ES-I3 (cell line): ENCODE data around the gene BRINP3.

Experiments
- H3K36me3 ChIP-seq: 2 replicates; pipeline ENCODE4 v1.6.1; 2013; ENCODE audit warnings: mild to moderate bottlenecking, low read length, control low read depth, moderate library complexity; ENCODE audit not compliant: insufficient read depth
- H3K4me1 ChIP-seq: 2 replicates; pipeline ENCODE4 v1.6.1; 2013; ENCODE audit warnings: mild to moderate bottlenecking, control low read depth, low read length; ENCODE audit not compliant: insufficient read depth
- H3K9ac ChIP-seq: 2 replicates; pipeline ENCODE4 v1.6.1; 2013; ENCODE audit warnings: low read depth, mild to moderate bottlenecking, low read length, moderate library complexity
- H3K9me3 ChIP-seq: 2 replicates; pipeline ENCODE4 v1.6.1; 2013; ENCODE audit warnings: mild to moderate bottlenecking, low read length, moderate library complexity; ENCODE audit not compliant: control insufficient read depth, insufficient read depth

Gene BRINP3

DNA sequence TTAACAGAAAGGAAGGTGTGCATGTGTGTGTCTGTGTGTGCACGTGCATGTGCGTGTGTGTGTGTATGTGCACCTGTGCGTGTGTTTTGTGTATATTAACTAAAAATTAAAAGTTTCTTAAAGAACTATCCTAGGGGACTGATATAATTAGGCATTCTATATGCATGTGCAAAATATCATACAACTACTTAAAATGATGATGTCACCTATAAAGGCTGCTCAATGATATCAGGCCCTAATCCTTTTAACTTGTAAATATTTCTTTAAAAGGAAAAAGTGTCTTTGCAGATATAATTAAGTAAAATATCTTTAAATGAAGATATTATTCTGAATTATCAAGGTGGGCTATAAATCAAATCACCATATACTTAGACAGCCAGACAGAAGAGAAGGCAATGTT, 64.5 kb downstream of the BRINP3 start:
- Histone ChIP-seq H3K9ac (no peak overlapping the region), H3K36me3 (no peaks in the 10 kb centered on the region), H3K4me1 (no peaks in the 10 kb centered on the region), H3K9me3 (no peaks in the 10 kb centered on the region)

- Histone ChIP-seq H3K9ac (no peak overlapping the region), H3K36me3 (no peaks in the 10 kb centered on the region), H3K4me1 (no peaks in the 10 kb centered on the region), H3K9me3 (no peaks in the 10 kb centered on the region)
These were observed 74.3 kb downstream of the BRINP3 start for GRCh38 chr1:190403402-190403801.

DNA sequence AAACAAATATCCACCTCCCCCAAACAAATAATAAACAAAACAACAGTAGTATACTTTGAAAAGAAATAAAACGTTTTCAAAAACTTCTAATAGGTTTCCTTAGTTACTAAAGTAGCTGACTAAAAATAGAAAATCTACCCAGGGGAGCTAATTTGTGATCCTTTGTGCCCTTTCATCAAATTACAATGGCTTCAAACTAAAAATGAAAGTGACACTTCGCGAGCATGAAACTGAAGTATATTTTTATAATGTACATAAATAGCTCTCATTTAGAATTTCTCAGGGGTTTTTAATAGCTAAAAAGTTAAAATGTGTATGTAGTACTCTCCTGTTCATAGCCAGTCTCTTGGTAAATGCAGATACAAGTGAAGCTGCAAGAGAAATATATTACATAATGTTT, 78.4 kb downstream of the BRINP3 start:
- H3K4me1 ChIP-seq = no peaks in the 10 kb centered on the region
- H3K36me3 ChIP-seq = no peaks in the 10 kb centered on the region
- H3K9ac ChIP-seq = no peak overlapping the region
- no peaks in the 10 kb centered on the region for H3K9me3 ChIP-seq

GRCh38 chr1:190391582-190391981, 86.1 kb downstream of the BRINP3 start:
- no peaks in the 10 kb centered on the region for H3K4me1 ChIP-seq
- no peaks in the 10 kb centered on the region for H3K36me3 ChIP-seq
- no peaks in the 10 kb centered on the region for H3K9me3 ChIP-seq
- H3K9ac ChIP-seq = no peak overlapping the region

DNA sequence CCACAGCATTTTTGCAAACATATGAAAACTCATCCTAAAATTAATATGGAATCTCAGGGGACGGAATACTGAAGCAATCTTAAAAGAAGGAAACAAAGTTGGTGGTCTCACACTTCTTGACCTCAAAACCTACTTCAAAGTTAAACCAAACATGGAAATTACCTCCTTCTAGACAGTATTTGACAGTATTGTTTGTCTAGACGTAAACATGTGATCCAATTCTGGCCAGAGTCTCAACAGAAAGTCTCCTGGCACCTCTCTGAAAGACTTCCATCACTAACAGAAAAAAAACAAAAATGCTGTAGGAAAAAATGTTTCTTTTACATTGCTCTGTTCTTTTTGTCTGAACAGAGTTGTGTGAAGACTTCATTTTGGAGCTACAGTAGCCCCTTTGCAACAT, 99.7 kb downstream of the BRINP3 start:
- H3K36me3 ChIP-seq = no peaks in the 10 kb centered on the region

GRCh38 chr1:190377294-190377693, 100.4 kb downstream of the BRINP3 start:
- Histone ChIP-seq H3K9ac (no peak overlapping the region), H3K36me3 (no peaks in the 10 kb centered on the region), H3K4me1 (no peaks in the 10 kb centered on the region), H3K9me3 (no peaks in the 10 kb centered on the region)

More for the DNA sequence above, 99.7 kb downstream of the BRINP3 start:
- Histone ChIP-seq H3K9me3 (no peaks in the 10 kb centered on the region), H3K4me1 (no peaks in the 10 kb centered on the region), H3K9ac (no peak overlapping the region)

DNA sequence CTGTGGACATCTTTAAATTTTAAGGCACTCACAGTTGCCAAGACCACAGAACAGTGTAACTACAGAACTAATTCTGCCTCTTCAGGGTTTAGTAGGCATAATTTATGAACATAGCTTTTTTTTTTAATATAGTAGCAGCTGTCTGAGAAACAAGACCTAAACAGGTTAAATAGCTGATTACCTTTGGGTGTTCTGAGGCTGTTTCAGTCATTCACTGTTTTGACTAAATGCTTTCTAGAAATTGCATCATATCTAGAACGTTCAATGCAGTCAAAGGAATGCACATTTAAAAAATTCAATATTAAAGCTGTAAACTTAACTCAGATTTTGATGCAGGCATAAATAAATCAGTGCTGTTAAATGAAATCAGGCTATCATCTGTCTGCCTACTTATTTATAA, 101.6 kb downstream of the BRINP3 start:
- H3K4me1 ChIP-seq = no peaks in the 10 kb centered on the region
- H3K9me3 ChIP-seq = no peaks in the 10 kb centered on the region
- no peaks in the 10 kb centered on the region for H3K36me3 ChIP-seq
- no peak overlapping the region for H3K9ac ChIP-seq

GRCh38 chr1:190373705-190374336, 103.8 kb downstream of the BRINP3 start:
- H3K9ac ChIP-seq = no peak overlapping the region
- no peaks in the 10 kb centered on the region for H3K9me3 ChIP-seq
- H3K4me1 ChIP-seq = no peaks in the 10 kb centered on the region
- H3K36me3 ChIP-seq = no peaks in the 10 kb centered on the region

- Histone ChIP-seq H3K4me1 (no peaks in the 10 kb centered on the region), H3K9ac (no peak overlapping the region), H3K9me3 (no peaks in the 10 kb centered on the region; the same call in 1 of the 2 replicates), H3K36me3 (no peaks in the 10 kb centered on the region)
These were observed 110.5 kb downstream of the BRINP3 start for GRCh38 chr1:190367200-190367599.

- no peaks in the 10 kb centered on the region for H3K4me1 ChIP-seq
- no peaks in the 10 kb centered on the region; the same call in 1 of the 2 replicates for H3K9me3 ChIP-seq
- no peak overlapping the region for H3K9ac ChIP-seq
- no peaks in the 10 kb centered on the region for H3K36me3 ChIP-seq
These were observed 112.4 kb downstream of the BRINP3 start for GRCh38 chr1:190365283-190365682.

GRCh38 chr1:190353538-190354101, 124.0 kb downstream of the BRINP3 start:
- Histone ChIP-seq H3K36me3 (no peaks in the 10 kb centered on the region), H3K9ac (no peak overlapping the region), H3K4me1 (no peaks in the 10 kb centered on the region), H3K9me3 (no peaks in the 10 kb centered on the region)

DNA sequence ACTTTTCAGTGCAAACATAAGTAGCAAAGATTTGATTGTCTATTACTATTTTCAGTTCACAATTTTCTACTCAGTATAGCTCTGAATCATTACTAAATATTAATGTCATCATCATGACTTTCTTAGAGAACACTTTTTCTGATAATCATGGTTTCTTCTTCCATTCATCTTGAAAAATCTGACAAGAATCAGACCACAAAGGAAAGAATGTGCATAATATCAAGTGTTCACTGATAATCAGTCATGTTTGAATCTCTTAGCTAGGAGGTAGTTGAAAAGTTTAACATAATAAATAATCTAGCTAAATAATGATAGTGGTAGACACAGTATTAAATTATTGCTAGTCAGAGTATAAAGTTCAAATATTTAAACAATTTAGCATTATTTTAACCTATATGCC, 133.2 kb downstream of the BRINP3 start:
- H3K36me3 ChIP-seq = no peaks in the 10 kb centered on the region
- no peaks in the 10 kb centered on the region for H3K9me3 ChIP-seq
- H3K4me1 ChIP-seq = no peaks in the 10 kb centered on the region

DNA sequence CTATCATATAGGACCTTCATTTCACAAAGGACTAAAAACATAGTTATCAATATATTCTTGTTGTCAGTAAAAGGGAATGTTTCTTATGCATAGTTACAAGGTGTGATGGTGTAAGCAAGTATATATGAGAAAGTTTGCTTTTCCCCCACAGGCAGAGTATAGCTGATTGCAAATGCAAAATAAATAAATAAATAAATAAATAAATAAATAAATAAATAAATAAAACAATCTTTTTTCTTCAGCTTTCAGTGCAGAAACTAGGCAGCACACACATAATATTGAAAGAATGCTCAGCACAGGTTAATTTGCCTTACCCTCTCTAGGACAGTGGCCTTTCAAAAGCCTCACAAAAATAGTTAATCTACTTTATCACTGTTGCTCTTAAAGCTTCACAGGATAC, 138.8 kb downstream of the BRINP3 start:
- Histone ChIP-seq H3K36me3 (no peaks in the 10 kb centered on the region), H3K4me1 (no peaks in the 10 kb centered on the region), H3K9ac (no peak overlapping the region), H3K9me3 (no peaks in the 10 kb centered on the region)

More for the DNA sequence above, 133.2 kb downstream of the BRINP3 start:
- no peak overlapping the region for H3K9ac ChIP-seq

GRCh38 chr1:190328871-190329270, 148.8 kb downstream of the BRINP3 start:
- no peaks in the 10 kb centered on the region for H3K36me3 ChIP-seq
- no peaks in the 10 kb centered on the region for H3K4me1 ChIP-seq
- H3K9me3 ChIP-seq = no peaks in the 10 kb centered on the region
- no peak overlapping the region for H3K9ac ChIP-seq

GRCh38 chr1:190328361-190328760, 149.3 kb downstream of the BRINP3 start:
- Histone ChIP-seq H3K4me1 (no peaks in the 10 kb centered on the region), H3K9me3 (no peaks in the 10 kb centered on the region), H3K36me3 (no peaks in the 10 kb centered on the region), H3K9ac (no peak overlapping the region)
